ENCODE results near the gene PIEZO2. TPM values are rescaled to one million over a fixed set of nuclear protein-coding genes. Genes with fewer than 3 reads are reported as not detected.

The PIEZO2 gene
- total RNA-seq, 4 donors from 2014 or later, result 2.1 to 7.4 (median 2.5) TPM; not detected in 1

- H3K4me1 ChIP-seq, result no peaks in the 10 kb centered on the region
- no peaks in the 10 kb centered on the region for H3K27me3 ChIP-seq
- H3K9me3 ChIP-seq, result no peaks in the 10 kb centered on the region
- DNase-seq, result no peak
- no peaks in the 10 kb centered on the region for H3K36me3 ChIP-seq
- TF ChIP-seq POLR2A (IDR thresholded peaks at IDR 0.05), result no peak
- TF ChIP-seq CTCF (IDR thresholded peaks at IDR 0.05), result no peak
- 55 to 73% methylated on average over 4 of the region's 4 CpGs for WGBS, 2 donors
- no peak overlapping the region for H3K27ac ChIP-seq
- intact Hi-C loops (cut with DNase I), result no loop called here
- H3K4me3 ChIP-seq, result no peak overlapping the region
Observed at GRCh38 chr18:10814336-10814735, 335.0 kb downstream of the PIEZO2 start.

- DNase-seq, result no peak
- no peak overlapping the region for H3K27ac ChIP-seq
- no peak overlapping the region for H3K4me3 ChIP-seq
- H3K9me3 ChIP-seq, result no peaks in the 10 kb centered on the region
- H3K4me1 ChIP-seq, result no peaks in the 10 kb centered on the region
- H3K36me3 ChIP-seq, result no peaks in the 10 kb centered on the region
- H3K27me3 ChIP-seq, result no peaks in the 10 kb centered on the region
- intact Hi-C loops (cut with DNase I), result no loop called here
- TF ChIP-seq CTCF (IDR thresholded peaks at IDR 0.05) (no peak), POLR2A (IDR thresholded peaks at IDR 0.05) (no peak)
- 83 to 91% methylated on average over 3 of the region's 3 CpGs for WGBS, 2 donors
Observed at GRCh38 chr18:10805587-10806118, 343.7 kb downstream of the PIEZO2 start.

GRCh38 chr18:10804126-10804525 is 345.2 kb downstream of the PIEZO2 start:
- no peak for TF ChIP-seq CTCF (IDR thresholded peaks at IDR 0.05)
- no peak for TF ChIP-seq POLR2A (IDR thresholded peaks at IDR 0.05)
- no peak for DNase-seq
- peaks cover 0 to 2% (median 1%) of the 10 kb centered on the region in 3 donors for H3K4me1 ChIP-seq
- H3K27ac ChIP-seq, result no peak overlapping the region
- H3K27me3 ChIP-seq, result no peaks in the 10 kb centered on the region
- intact Hi-C loops (cut with DNase I), result no loop called here
- H3K4me3 ChIP-seq, result no peak overlapping the region
- H3K36me3 ChIP-seq, result no peaks in the 10 kb centered on the region
- no peaks in the 10 kb centered on the region for H3K9me3 ChIP-seq
- 48 to 51% methylated on average over 9 of the region's 9 CpGs for WGBS, 2 donors

- TF ChIP-seq POLR2A (IDR thresholded peaks at IDR 0.05) (no peak), CTCF (IDR thresholded peaks at IDR 0.05) (no peak)
- no peak for DNase-seq
- H3K4me1 ChIP-seq, result peaks cover 0 to 10% (median 6%) of the 10 kb centered on the region in 3 donors
- H3K36me3 ChIP-seq, result no peaks in the 10 kb centered on the region
- H3K27me3 ChIP-seq, result no peaks in the 10 kb centered on the region
- peak overlapping the region; percentile 18 to 52 (median 32) for H3K27ac ChIP-seq
- intact Hi-C loops (cut with DNase I), result no loop called here
- no peak overlapping the region for H3K4me3 ChIP-seq
- 45 to 58% methylated on average over 7 of the region's 7 CpGs for WGBS, 2 donors
- no peaks in the 10 kb centered on the region for H3K9me3 ChIP-seq
Observed at GRCh38 chr18:10798727-10799550, 350.4 kb downstream of the PIEZO2 start.

- H3K4me1 ChIP-seq, result peaks cover 0 to 10% (median 6%) of the 10 kb centered on the region in 3 donors
- H3K4me3 ChIP-seq, result no peak overlapping the region
- intact Hi-C loops (cut with DNase I), result no loop called here
- H3K36me3 ChIP-seq, result no peaks in the 10 kb centered on the region
- WGBS, 2 donors, result 57 to 67% methylated on average over 1 of the region's 1 CpG
- DNase-seq, result no peak
- no peak for TF ChIP-seq CTCF (IDR thresholded peaks at IDR 0.05)
- no peak for TF ChIP-seq POLR2A (IDR thresholded peaks at IDR 0.05)
- no peaks in the 10 kb centered on the region for H3K27me3 ChIP-seq
- no peaks in the 10 kb centered on the region for H3K9me3 ChIP-seq
- H3K27ac ChIP-seq, result peak overlapping the region in 1 of 4 donors; percentile 52
Observed at GRCh38 chr18:10797896-10798295, 351.5 kb downstream of the PIEZO2 start.

Measured in esophagus squamous epithelium (tissue), 5 donors.